Suprapubic skin (tissue), 4 donors: Measurements from ENCODE around the gene DGKB. TPM values are rescaled to one million over a fixed set of nuclear protein-coding genes. Genes with fewer than 3 reads are reported as not detected.

ENCODE experiments used
- DNase-seq, 2 donors: peaks; one replicate each; pipeline ENCODE4 v3.0.0-alpha.2; 2019; ENCODE audit warnings: low spot score in 2 of 2
- H3K27ac ChIP-seq: fragments of 200-600 bp; sonication (generic); one replicate; pipeline ENCODE4 v1.5.1; 2019
- H3K27me3 ChIP-seq: fragments of 200-600 bp; sonication (generic); one replicate; pipeline ENCODE4 v1.5.1; 2019
- H3K36me3 ChIP-seq: fragments of 200-600 bp; sonication (generic); one replicate; pipeline ENCODE4 v1.5.1; 2019
- H3K4me1 ChIP-seq: fragments of 200-600 bp; sonication (generic); one replicate; pipeline ENCODE4 v1.5.1; 2019
- H3K4me3 ChIP-seq: fragments of 200-600 bp; sonication (generic); one replicate; pipeline ENCODE4 v1.5.1; 2019; ENCODE audit warnings: mild to moderate bottlenecking
- H3K9me3 ChIP-seq: fragments of 200-600 bp; sonication (generic); one replicate; pipeline ENCODE4 v1.5.1; 2019
- CTCF ChIP-seq, 2 donors: fragments of 200-600 bp in 1 of 2; fragments of 450-650 bp in 1 of 2; sonication (generic) in 1 of 2; IDR thresholded peaks; one replicate each; pipeline ENCODE4 v1.5.1; 2016 to 2019; ENCODE audit warnings: antibody characterized with exemption in 2 of 2, mild to moderate bottlenecking in 1 of 2, moderate library complexity in 1 of 2
- EP300 ChIP-seq: sonication (generic); formaldehyde crosslinking; IDR thresholded peaks from one replicate; pipeline ENCODE4 v1.6.1; 2017; ENCODE audit warnings: antibody characterized with exemption
- POLR2A ChIP-seq, 2 donors: fragments of 450-650 bp; IDR thresholded peaks; one replicate each; pipeline ENCODE4 v1.6.1; 2017; ENCODE audit warnings: antibody characterized with exemption in 2 of 2, mild to moderate bottlenecking in 2 of 2, moderate library complexity in 2 of 2
- POLR2AphosphoS5 ChIP-seq, 3 donors: sonication (generic); formaldehyde crosslinking; IDR thresholded peaks; one replicate each; pipeline ENCODE4 v1.6.1; 2017; ENCODE audit warnings: antibody characterized with exemption in 3 of 3
- WGBS: methylation state at CpG from one replicate; pipeline ENCODE4 v1.1.5; 2018; 5-methylcytosine and 5-hydroxymethylcytosine counted together
- total RNA-seq, 4 donors: library from RNA; depleted of rRNA; stranded (reverse); fragments of >200 nt; gene quantifications; one replicate each; pipeline ENCODE4 v1.1.0, GENCODE V29; 2016

Gene DGKB
- total RNA-seq, 4 donors from 2014 or later: 0.17 to 0.30 TPM; not detected in 2

GRCh38 chr7:14892961-14893360 lies 9.6 kb downstream of the DGKB start:
- H3K27ac ChIP-seq: no peak overlapping the region
- H3K4me1 ChIP-seq: no peaks in the 10 kb centered on the region
- no peak for DNase-seq
- 65% methylated on average over 2 of the region's 2 CpGs for WGBS
- H3K36me3 ChIP-seq: no peaks in the 10 kb centered on the region
- no peaks in the 10 kb centered on the region for H3K27me3 ChIP-seq
- H3K4me3 ChIP-seq: no peak overlapping the region
- TF ChIP-seq POLR2A (IDR thresholded peaks at IDR 0.05) (no peak), CTCF (IDR thresholded peaks at IDR 0.05) (no peak), POLR2AphosphoS5 (IDR thresholded peaks at IDR 0.05) (no peak), EP300 (no peak)
- H3K9me3 ChIP-seq: no peaks in the 10 kb centered on the region

- TF ChIP-seq EP300 (no peak), POLR2A (IDR thresholded peaks at IDR 0.05) (no peak), CTCF (IDR thresholded peaks at IDR 0.05) (no peak), POLR2AphosphoS5 (IDR thresholded peaks at IDR 0.05) (no peak)
- Histone ChIP-seq H3K27ac (no peak overlapping the region), H3K27me3 (no peaks in the 10 kb centered on the region), H3K9me3 (no peaks in the 10 kb centered on the region), H3K4me1 (no peaks in the 10 kb centered on the region), H3K4me3 (no peak overlapping the region), H3K36me3 (no peaks in the 10 kb centered on the region)
- 94% methylated on average over 3 of the region's 3 CpGs for WGBS
- no peak for DNase-seq
These were observed 11.3 kb downstream of the DGKB start for GRCh38 chr7:14891289-14891688.

GRCh38 chr7:14888962-14889361 lies 13.6 kb downstream of the DGKB start:
- H3K36me3 ChIP-seq: no peaks in the 10 kb centered on the region
- no peaks in the 10 kb centered on the region for H3K4me1 ChIP-seq
- DNase-seq: no peak
- no peaks in the 10 kb centered on the region for H3K9me3 ChIP-seq
- H3K27ac ChIP-seq: no peak overlapping the region
- no peak for TF ChIP-seq POLR2A (IDR thresholded peaks at IDR 0.05)
- no peak for TF ChIP-seq CTCF (IDR thresholded peaks at IDR 0.05)
- no peak for TF ChIP-seq POLR2AphosphoS5 (IDR thresholded peaks at IDR 0.05)
- no peak for TF ChIP-seq EP300
- H3K4me3 ChIP-seq: no peak overlapping the region
- H3K27me3 ChIP-seq: no peaks in the 10 kb centered on the region
- WGBS: 18% methylated on average over 1 of the region's 1 CpG

- WGBS: 87% methylated on average over 3 of the region's 3 CpGs
- DNase-seq: no peak
- TF ChIP-seq POLR2A (IDR thresholded peaks at IDR 0.05): no peak
- TF ChIP-seq EP300: no peak
- TF ChIP-seq CTCF (IDR thresholded peaks at IDR 0.05): no peak
- no peak for TF ChIP-seq POLR2AphosphoS5 (IDR thresholded peaks at IDR 0.05)
These were observed 16.0 kb downstream of the DGKB start for GRCh38 chr7:14886533-14886932.

GRCh38 chr7:14875941-14876587 lies 26.5 kb downstream of the DGKB start:
- Histone ChIP-seq H3K36me3 (no peaks in the 10 kb centered on the region), H3K27me3 (no peaks in the 10 kb centered on the region), H3K4me3 (no peak overlapping the region), H3K27ac (no peak overlapping the region), H3K9me3 (no peaks in the 10 kb centered on the region), H3K4me1 (no peaks in the 10 kb centered on the region)
- no peak for DNase-seq
- 64% methylated on average over 8 of the region's 8 CpGs for WGBS
- TF ChIP-seq CTCF (IDR thresholded peaks at IDR 0.05) (no peak), POLR2A (IDR thresholded peaks at IDR 0.05) (no peak), EP300 (no peak), POLR2AphosphoS5 (IDR thresholded peaks at IDR 0.05) (no peak)

More at GRCh38 chr7:14886533-14886932, 16.0 kb downstream of the DGKB start:
- Histone ChIP-seq H3K4me3 (no peak overlapping the region), H3K9me3 (no peaks in the 10 kb centered on the region), H3K36me3 (no peaks in the 10 kb centered on the region), H3K27ac (no peak overlapping the region), H3K27me3 (no peaks in the 10 kb centered on the region), H3K4me1 (no peaks in the 10 kb centered on the region)
